AG09309 (cell line): ENCODE measurements around the gene TK2.
A peak's percentile ranks its signal among the peaks of the same experiment; 100 is the strongest.

Experiments used
- DNase-seq: peaks from one replicate; pipeline ENCODE4 v3.0.0-alpha.2; 2010; ENCODE audit warnings: low read depth
- H3K4me3 ChIP-seq: 2 replicates; pipeline ENCODE4 v1.5.1; 2011; ENCODE audit warnings: mild to moderate bottlenecking, low read depth, low read length, moderate library complexity; ENCODE audit not compliant: control insufficient read depth
- TF ChIP-seq, protein P1 (sequence below): IDR thresholded peaks from 2 replicates; pipeline ENCODE4 v1.5.1; 2011; ENCODE audit warnings: mild to moderate bottlenecking, low read depth, low read length, inconsistent platforms; ENCODE audit not compliant: insufficient read depth, control insufficient read depth; ENCODE audit errors: missing control alignments

Gene TK2

DNA sequence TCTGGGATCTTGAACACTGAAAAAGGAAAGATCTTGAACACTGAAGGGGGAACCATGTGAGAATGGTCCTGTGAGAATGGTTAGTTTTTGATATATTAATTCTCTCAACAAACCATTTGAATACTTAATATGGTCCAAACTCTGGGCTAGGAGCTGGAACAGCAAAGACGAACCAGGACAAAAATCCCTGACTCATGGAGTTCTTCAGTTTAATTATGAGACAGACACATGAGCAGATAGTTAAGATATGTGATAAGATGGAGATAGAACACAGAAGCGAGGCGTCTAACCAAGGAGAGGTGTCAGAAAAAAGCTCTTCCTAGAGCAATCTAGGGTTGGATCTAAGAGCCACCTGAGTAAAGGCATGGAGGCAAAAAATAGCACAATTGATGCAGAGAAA, 4.1 kb upstream of the TK2 start:
- TF ChIP-seq, protein P1, sequence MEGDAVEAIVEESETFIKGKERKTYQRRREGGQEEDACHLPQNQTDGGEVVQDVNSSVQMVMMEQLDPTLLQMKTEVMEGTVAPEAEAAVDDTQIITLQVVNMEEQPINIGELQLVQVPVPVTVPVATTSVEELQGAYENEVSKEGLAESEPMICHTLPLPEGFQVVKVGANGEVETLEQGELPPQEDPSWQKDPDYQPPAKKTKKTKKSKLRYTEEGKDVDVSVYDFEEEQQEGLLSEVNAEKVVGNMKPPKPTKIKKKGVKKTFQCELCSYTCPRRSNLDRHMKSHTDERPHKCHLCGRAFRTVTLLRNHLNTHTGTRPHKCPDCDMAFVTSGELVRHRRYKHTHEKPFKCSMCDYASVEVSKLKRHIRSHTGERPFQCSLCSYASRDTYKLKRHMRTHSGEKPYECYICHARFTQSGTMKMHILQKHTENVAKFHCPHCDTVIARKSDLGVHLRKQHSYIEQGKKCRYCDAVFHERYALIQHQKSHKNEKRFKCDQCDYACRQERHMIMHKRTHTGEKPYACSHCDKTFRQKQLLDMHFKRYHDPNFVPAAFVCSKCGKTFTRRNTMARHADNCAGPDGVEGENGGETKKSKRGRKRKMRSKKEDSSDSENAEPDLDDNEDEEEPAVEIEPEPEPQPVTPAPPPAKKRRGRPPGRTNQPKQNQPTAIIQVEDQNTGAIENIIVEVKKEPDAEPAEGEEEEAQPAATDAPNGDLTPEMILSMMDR = no peak
- no peak for DNase-seq
- H3K4me3 ChIP-seq = no peak overlapping the region

DNA sequence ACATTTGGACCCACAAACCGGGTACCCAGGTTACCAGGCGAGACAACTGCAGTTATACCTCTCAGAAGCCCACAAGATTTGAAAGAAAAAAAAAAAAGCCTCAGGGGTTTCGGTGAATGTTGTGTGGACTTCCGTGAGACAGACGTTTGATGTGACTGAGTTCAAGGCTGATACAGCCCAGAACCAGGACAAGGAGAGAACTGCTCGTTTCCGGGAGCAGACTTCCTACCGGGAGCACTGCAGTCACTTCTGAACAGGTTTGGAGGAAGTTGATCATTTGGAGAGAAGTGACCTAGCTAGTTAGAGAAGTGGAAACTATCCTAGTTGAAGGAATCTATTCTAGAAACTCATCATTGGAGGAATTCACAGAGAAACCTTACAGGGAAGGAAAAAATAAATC, 3.3 kb upstream of the TK2 start:
- TF ChIP-seq, protein P1 = no peak
- peak overlapping the region; percentile 93 for H3K4me3 ChIP-seq
- no peak for DNase-seq

DNA sequence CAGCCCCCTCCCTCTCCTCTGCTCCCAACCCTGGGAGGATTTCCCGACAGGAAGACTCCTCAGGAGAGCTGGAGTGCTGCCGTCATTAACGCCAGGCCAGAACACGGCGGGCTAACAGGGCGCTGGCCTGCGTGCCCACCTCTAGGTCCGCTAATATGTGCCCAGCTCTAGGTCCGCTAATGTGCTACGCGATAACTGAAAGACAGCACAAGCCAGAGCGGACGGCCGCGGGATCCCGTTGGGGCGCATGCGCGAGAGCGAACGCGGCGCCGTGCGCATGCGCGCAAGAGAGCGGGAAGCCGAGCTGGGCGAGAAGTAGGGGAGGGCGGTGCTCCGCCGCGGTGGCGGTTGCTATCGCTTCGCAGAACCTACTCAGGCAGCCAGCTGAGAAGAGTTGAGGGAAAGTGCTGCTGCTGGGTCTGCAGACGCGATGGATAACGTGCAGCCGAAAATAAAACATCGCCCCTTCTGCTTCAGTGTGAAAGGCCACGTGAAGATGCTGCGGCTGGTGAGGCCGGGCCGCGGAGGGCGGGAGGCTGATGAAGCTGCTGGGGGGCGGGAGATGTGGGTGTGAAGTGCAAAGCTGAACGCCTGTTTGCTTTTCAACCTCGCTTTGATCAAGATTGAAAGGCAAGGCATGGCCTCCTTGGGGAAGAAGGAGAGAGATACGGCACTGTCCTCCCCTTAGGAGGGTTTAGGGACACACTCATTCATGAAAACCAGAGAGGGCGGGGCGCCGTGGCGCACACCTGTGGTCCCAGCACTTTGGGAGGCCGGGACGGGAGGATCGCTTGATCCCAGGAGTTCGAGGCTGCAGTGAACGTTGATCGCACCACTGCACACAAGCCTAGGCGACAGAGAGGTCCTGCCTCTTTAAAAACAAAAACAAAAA, 2.6 kb upstream of the TK2 start, which contains the start of gene CKLF:
Gene CKLF (plus strand): TSS at position 291 of the 892 bp plus-strand sequence. CDS start 140 bp downstream, at position 431.
- peak; percentile 31 for DNase-seq
- H3K4me3 ChIP-seq = peak within 1 kb of the TSS; percentile 93
- TF ChIP-seq, protein P1 = no peak

DNA sequence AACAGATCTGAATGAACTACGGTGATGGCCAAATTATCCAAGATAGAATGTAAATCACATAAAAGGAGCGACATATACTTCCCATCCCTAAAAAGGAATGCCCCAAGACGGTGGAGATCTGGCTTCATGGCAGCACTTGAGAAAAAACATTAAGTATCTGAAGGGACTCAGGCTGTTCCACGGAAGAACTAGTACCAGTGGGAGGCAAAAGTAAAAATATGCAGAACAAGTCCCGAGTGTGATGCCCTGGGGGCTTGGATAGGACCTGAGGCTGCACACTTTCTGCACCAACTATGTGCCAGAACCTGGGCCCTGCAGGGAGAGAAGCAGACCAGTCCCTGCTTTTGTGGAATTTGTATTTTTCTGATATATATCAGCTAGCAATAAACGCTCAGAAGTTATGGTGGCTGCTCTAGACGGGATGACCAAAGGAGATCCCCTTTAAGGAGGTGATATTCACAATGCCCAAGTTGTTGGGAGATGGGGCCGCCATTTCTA, 1.9 kb upstream of the TK2 start:
- TF ChIP-seq, protein P1 = no peak
- peak overlapping the region; percentile 93 for H3K4me3 ChIP-seq
- DNase-seq = no peak

DNA sequence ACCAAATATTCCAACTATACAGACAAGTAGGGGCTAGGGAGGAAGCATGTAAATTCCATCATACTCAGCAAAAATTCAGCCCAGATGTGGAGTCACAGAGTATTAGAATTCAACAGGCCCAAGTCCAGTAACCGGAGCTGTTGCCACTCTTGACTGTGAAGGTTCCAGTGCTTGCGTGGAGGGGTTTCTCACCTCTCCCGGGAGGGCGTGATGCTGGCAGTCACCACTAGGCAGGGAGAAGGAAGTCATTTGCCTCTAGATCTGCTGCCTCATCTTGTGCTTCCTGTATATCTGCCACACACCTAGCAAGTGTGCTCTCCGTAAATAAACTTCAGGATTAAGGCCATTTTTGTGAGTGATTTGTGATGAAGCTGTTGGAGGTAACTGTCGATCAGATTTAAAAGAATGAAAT, 1.4 kb upstream of the TK2 start:
- TF ChIP-seq, protein P1 = peak; percentile 22
- DNase-seq = no peak
- no peak overlapping the region for H3K4me3 ChIP-seq

DNA sequence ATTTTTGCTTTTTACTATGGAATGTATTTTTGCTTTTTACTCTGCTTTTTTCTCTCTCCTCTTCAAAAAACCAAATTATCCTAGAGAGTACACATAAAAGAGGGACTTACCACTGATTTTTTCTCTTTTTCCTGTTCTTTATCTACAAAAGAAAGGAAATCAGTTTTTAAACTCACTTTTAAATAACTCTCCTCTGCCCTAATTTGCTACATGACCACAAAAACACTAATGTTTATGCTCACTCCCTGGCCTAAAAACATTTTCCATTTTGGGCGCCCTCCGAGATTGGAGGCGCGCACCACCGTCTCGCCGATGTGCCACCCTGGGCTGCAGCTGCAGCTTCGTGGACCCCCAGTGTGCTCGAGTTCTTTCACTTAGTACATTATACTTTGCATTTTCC, 1.1 kb downstream of the TK2 start:
- H3K4me3 ChIP-seq = peak overlapping the region; percentile 52
- TF ChIP-seq, protein P1 = no peak
- no peak for DNase-seq
